ENCODE results near the gene ARFGAP3.

Gene ARFGAP3

DNA sequence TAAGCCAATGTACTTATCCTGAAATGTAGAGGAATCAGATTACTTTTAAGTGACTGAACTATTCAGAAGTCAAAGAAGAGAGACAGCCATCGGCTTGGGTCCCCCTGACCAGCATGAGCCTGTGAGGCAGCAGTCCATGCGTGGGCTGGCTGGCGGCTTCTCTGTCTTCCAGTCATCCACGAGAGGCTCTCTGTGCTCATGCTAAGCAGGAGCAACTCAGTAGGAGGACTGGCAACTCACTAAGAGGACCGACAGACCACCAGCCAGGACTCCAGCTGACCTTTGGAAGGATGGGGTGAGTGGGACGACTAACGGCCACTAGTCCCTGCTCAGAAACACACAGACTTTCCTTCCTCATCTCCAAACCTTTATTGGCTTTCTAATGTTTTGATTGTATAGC lies 43.6 kb downstream of the ARFGAP3 start:
- TF ChIP-seq, protein P1, sequence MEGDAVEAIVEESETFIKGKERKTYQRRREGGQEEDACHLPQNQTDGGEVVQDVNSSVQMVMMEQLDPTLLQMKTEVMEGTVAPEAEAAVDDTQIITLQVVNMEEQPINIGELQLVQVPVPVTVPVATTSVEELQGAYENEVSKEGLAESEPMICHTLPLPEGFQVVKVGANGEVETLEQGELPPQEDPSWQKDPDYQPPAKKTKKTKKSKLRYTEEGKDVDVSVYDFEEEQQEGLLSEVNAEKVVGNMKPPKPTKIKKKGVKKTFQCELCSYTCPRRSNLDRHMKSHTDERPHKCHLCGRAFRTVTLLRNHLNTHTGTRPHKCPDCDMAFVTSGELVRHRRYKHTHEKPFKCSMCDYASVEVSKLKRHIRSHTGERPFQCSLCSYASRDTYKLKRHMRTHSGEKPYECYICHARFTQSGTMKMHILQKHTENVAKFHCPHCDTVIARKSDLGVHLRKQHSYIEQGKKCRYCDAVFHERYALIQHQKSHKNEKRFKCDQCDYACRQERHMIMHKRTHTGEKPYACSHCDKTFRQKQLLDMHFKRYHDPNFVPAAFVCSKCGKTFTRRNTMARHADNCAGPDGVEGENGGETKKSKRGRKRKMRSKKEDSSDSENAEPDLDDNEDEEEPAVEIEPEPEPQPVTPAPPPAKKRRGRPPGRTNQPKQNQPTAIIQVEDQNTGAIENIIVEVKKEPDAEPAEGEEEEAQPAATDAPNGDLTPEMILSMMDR (IDR thresholded peaks at IDR 0.05; ENCODE audit: low read depth, low read length) = no peak
- no peak overlapping the region for H3K4me3 ChIP-seq (ENCODE audit: low read depth, low read length)
- no peak for DNase-seq (ENCODE audit: low read depth, low spot score)
- in situ Hi-C loops (cut with HindIII; ENCODE audit: low sequenced_read_pairs) = no loop called here

DNA sequence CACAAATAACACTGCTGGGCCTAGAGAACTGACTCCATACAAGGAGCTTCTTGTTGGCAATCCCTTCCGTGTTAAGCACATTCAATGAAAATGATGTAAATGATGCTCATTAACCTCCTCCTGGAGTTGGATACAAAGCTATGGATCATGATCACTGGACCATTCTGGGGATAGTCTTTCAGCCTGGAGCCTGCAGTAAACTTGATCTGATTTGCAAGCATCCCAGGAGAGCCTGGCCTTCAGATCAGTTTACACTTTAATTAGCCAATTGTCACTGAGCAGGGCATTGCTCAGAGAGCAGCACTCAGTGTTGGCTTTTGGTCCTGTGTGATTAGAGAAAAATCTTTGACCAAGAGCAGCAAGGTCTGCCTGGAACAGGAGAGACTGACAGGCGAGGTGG lies 45.6 kb downstream of the ARFGAP3 start:
- TF ChIP-seq, protein P1 (IDR thresholded peaks at IDR 0.05; ENCODE audit: low read depth, low read length) = no peak
- H3K4me3 ChIP-seq (ENCODE audit: low read depth, low read length) = no peak overlapping the region
- DNase-seq (ENCODE audit: low read depth, low spot score) = no peak
- in situ Hi-C loops (cut with HindIII; ENCODE audit: low sequenced_read_pairs) = no loop called here

DNA sequence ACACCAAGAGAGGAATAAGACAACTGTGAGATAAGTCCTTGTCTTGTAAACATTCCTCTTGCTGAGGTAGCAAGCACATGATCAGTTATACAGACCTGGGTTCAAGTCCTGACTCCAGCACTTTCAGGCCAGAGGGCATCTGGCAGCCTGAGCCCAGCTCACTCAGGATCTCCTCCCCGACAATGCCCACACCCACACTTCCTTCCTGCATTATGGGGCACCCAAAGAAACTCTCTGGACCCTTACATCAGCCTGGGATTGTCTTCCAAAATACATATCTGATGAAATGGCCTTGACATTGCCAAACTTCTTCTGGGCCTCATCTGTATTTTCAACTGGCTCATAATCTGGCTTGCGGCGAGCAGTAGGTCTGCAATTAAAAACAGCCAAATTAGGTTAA lies 48.6 kb downstream of the ARFGAP3 start:
- TF ChIP-seq, protein P1 (IDR thresholded peaks at IDR 0.05; ENCODE audit: low read depth, low read length) = no peak
- H3K4me3 ChIP-seq (ENCODE audit: low read depth, low read length) = no peak overlapping the region
- no peak for DNase-seq (ENCODE audit: low read depth, low spot score)
- in situ Hi-C loops (cut with HindIII; ENCODE audit: low sequenced_read_pairs) = no loop called here

DNA sequence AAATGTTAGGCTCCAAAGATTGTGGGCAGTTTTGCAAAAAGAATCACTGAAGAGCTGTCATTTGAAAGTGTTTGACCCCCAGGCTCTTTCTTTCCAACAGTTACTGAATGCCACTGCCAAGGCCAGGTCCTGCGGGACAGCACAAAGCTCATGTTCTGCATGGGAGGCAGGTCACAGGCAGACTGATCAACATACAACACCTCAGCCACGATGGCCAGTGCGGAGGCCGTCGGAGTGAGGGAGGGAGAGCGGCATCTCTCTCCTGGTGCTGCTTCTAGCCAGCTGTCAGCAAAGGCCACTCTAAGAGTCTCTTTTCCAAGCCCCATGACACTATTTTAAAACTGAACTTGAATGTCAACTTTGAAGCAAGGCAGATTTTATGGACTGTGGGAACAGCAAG lies 49.9 kb downstream of the ARFGAP3 start:
- in situ Hi-C loops (cut with HindIII; ENCODE audit: low sequenced_read_pairs) = no loop called here
- H3K4me3 ChIP-seq (ENCODE audit: low read depth, low read length) = no peak overlapping the region
- TF ChIP-seq, protein P1 (IDR thresholded peaks at IDR 0.05; ENCODE audit: low read depth, low read length) = no peak
- DNase-seq (ENCODE audit: low read depth, low spot score) = no peak

DNA sequence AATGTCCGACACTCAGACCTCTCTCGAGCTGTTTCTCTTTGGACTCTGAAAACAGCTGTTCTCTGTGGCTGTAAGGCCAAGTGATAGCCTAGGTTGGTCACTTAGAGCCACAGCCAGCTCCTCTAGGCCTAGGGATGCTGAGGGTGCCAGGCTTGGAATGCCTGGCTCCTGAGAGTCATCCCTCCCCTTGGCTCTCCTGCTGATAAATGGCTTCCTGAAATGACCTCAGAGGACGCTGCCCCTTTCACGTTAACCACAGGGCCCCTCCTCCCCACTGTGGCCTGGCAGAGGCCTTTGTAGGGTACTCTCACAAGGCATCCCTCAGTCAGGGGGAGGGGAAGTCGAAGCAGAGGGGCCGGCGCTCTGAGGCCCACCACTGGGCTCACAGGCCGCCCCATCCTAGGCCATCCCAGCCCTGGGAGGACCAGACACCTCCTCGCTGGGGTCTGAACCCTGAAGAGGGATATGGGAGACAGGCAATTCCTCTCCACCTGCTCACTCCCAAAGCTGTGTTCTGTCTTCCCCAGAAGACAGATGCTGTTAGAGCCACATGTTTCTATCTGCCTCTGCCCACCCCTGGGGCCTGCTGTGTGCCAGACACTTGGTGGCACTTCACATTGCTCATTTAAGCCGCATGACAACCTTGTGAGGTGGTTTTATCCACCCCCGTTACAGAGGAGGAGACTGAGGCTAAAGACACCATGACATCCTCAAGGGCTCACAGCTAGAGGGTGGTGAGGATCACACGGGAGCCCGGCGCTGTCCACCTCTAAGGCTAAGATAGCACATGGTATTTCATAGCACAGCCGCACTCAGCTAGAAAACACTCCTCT lies 50.9 kb downstream of the ARFGAP3 start:
- peak; percentile 33 for DNase-seq (ENCODE audit: low read depth, low spot score)
- TF ChIP-seq, protein P1 (IDR thresholded peaks at IDR 0.05; ENCODE audit: low read depth, low read length) = no peak
- in situ Hi-C loops (cut with HindIII; ENCODE audit: low sequenced_read_pairs) = no loop called here
- H3K4me3 ChIP-seq (ENCODE audit: low read depth, low read length) = no peak overlapping the region

DNA sequence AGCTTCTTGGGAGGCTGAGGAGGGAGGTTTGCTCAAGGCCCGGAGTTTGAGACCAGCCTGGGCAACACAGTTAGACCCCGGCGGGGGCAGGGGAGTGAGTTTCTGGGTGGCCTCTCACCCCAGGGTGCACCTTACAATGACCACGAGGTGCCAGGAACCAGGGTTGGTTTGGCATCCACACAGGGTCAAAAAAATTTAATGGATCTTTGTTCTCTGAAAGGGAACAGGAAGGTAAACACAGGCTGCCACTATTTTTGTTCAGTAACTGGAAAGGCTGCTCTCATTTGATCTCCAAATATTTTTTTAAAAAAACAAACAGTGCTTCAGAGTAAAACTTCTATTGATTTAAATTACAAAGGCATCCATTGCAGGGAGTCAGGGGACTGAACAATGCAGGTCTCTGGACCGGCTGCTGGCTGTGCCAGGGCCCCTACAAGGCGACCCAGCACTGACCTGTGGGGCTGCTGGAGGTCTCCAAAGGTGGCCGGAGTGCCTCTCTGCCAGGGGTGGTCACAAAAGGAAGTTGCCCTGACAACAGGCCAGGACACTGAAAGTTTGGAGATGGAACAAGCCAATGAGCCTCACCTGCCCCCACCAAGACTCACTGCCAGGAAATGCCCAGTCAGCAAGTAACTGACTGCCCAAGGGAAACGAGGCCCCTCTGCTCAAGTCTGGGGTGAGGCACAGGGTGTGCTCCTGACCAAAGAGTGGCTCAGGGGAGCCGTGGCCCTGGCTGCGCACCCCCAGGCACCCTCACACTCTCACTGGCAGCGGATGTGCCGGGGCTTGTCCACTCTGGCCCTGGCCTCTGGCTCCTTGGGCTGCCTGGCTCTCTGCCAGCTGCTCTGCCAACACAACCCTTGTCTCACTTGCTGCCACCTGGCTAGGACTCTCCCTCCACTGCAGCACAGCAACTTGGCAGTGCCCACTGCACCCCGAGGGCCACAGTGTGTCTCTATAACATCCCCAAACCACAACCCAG lies 51.8 kb downstream of the ARFGAP3 start:
- in situ Hi-C loops (cut with HindIII; ENCODE audit: low sequenced_read_pairs) = no loop called here
- peak; percentile 27 for DNase-seq (ENCODE audit: low read depth, low spot score)
- TF ChIP-seq, protein P1 (IDR thresholded peaks at IDR 0.05; ENCODE audit: low read depth, low read length) = no peak

More for the DNA sequence above, 51.8 kb downstream of the ARFGAP3 start:
- H3K4me3 ChIP-seq (ENCODE audit: low read depth, low read length) = no peak overlapping the region
